ENCODE measurements around the gene TEKT1. TPM values are rescaled to one million over a fixed set of nuclear protein-coding genes. Genes with fewer than 3 reads are reported as not detected.

The TEKT1 gene
- polyA plus RNA-seq, 1 donor = 0.62 TPM

DNA sequence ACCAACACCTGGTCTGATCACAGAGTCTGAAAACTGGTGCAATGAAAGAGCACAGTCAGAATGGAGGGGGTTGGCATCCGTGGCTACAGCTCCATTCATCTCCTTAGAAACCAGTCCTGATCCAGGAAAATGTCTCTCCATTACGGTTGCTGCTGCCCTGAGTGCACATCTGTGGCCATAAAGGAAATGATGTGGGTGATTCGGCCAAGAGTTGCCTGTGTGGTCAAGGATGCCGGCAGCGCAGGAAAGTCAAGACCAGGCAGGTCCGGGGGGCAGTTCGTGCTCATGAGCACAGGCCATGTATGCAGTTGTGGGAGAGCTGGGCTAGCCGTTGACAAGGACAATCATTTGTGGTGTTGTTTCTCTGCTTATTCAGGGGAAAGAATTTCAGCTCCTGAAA lies 69.8 kb downstream of the TEKT1 start:
- no peak for DNase-seq

DNA sequence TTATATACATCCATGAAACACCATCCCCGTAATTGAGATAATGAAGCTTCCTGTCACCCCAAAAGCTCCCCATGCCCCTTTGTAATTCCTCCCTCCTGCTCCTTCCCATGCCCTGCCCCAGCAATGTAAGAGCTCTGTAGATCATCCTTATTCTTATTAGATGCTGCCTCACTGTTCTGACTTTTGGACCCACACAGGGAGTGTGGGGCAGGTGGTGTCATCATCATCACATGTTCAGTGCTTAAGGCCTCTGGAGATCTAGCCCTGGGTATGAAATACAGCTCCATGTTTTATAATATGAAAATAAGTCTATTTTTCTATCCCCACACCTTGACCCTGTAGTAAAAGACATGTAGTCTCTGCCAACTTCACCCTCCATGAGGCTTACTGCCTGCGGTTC lies 73.8 kb downstream of the TEKT1 start:
- DNase-seq = no peak

DNA sequence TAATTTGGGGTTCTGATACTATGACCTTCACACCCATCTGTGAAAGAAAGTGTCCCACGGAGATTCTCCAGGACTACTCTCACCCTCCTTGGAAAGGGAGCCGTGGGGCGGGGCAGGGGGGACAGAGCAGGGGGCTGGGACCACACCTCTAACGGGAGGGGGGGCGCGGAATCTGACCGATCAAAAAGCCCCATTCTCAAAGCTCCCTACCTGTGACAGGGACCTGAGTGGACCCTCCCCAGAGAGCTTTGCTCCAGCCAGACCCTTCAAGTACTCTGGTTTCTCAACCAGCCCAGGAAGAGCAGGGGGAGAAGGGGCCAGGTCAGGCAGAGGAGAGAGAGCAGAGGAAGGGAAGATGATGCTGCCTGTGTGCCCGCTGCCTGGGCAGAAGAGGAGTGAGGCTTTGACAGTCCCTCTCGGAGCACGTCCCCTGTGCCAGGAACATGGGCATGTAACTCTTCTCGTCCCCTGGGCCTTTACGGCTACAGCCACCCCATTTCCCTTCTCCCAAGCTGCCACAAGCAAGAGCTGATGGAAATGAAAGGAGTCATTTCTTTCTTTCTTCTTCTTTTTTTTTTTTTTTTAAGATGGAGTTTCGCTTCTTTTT lies 75.0 kb downstream of the TEKT1 start:
- DNase-seq = no peak

DNA sequence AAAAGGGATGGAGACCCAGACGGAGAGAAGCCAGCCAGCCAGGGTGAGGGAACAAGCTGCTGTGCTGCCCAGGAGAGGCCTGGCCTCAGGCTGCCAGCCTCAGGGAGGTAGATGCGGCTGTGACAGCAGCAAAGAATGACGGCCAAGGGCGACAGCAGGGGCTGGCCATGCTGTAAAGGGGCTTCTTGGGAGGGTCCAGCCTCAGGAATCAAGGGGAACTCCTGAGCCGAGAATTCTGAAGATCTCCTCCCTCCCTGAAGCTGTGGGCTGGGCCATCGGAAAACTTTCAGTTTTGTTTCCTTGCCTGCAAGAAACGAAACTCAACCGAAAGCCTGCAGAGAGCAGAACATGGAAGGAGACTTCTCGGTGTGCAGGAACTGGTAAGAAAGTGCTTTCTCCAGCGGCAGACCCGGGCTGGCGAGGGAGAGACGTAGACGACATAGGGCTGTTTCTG lies 75.8 kb downstream of the TEKT1 start, which contains the start of gene XAF1:
Gene XAF1 (plus strand): TSS at position 316 of the 454 bp plus-strand sequence. CDS start 33 bp downstream, at position 349.
- no peak for DNase-seq

DNA sequence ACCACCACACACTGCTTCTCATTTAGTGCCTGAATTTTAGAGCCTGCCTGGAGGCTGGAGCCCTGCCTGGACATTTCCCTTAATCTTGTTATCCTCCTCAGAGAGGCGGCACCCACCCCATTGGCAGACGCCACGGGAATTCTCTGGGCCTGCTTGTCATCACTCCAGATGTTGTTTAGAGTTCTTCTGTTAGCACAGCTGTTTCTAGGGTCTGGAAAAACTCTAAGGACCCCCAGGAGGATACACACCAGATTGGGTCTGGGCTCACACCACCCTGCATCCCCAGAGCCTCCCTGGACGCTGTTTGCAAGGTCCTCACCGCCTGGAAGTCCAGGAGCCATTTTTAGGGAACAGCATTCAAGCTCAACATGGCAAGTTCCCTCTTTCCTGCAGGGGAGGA lies 76.2 kb downstream of the TEKT1 start:
- DNase-seq = no peak

DNA sequence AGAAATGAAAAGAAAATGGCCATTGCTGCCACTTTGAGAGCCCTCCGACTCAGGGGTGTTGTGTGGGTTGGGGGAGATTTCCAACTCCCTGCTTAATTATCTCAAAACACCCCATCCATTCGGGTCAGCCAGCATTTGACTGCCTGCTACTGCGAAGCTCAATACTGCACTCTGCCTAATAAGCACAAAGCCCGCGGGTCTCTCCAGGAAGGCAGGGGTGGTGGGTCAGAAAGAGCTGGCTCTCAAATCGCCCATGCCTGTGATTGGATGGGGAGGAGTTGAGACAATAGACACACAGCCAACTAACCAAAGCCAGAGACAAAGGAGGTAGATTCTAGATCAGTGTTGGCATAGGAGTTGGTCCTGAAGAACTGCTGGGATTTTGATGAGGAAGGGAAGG lies 78.0 kb downstream of the TEKT1 start:
- no peak for DNase-seq

DNA sequence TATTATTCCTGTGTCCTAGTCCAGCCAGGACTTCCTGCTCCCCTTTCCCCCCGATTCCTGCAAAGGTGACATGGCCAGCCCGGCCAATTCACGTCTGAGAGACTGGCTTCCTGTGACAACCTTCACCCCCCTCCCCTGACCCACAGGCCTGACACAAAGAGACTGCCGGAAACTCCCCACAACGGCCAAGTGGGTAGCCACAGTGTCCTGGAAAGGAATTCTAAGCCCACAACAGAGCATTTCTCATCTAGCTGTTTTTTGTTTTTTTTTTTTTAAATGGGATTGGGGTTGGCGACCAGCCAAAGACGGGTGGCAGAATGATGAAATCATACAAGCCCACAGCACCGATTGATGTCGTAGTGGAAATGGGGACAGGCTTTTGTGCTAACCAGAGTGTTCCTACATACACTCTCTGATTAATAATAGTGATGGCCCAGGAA lies 78.5 kb downstream of the TEKT1 start:
- peak; percentile 30 for DNase-seq

DNA sequence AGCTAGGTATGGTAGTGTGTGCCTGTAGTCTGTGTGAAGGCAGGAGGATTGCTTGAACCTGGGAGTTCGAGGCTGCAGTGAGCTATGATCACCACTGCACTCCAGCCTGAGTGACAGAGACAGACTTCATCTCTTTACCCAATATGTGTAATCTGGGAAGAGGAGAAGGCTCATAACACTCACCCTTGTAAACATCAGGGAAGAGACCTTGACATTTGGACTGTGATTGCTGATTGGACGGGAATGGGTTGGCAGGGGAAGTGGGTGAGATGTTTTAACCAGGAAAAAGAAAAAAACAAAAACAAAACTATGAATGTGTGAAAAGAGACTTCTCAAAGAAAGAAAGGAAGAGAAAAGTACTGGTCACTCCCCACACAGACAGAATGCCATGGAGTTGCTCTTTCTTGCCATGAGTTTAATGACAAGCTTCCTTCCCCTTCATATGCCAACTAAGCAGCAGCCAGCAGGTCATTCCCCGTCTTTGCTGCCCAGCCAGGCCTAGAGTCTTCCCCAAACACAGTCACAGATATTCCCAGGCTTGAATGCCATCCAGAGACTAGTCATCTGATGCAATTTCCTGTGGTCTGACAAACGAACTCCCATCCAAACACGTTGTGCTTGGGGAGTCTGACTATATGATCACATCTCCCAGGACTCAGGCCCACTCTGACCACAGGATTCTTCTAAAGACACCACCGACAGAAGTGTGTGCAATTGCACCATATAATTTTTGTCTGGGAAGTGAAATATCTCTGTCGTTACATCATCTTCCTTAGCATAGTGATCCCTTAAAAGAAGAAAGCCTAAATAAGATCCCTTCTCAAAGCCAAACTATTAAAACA lies 79.2 kb downstream of the TEKT1 start:
- no peak for DNase-seq

DNA sequence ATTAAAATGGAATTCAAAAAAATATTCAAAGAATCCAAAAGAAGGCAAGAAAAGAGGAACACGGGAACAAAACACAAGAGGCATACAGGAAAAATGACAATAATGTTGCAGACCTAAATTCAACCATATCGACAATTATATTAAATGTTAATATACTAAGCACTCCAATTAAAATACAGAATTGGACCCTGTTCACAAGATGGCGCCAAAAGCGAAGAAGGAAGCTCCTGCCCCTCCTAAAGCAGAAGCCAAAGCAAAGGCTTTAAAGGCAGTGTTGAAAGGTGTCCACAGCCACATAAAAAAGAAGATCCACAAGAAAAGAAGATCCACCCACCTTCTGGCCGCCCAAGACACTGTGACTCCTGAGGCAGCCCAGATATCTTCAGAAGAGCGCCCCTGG lies 82.0 kb downstream of the TEKT1 start:
- DNase-seq = no peak

DNA sequence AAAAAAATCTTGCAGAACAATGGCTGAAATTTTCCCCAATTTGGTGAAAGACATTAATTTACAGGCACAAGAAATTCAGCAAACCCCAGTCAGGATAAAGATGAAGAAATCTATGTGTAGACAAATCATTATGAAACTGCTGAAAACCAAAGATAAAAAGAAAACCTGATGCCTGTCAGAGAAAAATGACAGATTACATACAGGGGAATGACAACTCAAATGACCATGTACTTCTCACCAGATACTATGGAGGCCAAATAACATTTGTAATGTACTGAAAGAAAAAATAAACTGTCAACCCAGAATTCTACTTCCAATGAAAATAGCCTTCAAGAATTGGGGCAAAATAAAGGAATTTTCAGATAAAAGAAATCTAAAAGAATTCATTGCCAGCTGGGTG lies 82.9 kb downstream of the TEKT1 start:
- DNase-seq = no peak

Other genes with a start within 250 kb of the TEKT1 start
- gene KIAA0753, start 191.0 kb downstream of the TEKT1 start, polyA plus RNA-seq (ENCODE audit: insufficient read length) = 43.7 TPM
- 78.2 TPM for gene TXNDC17, start 190.7 kb downstream of the TEKT1 start, polyA plus RNA-seq (ENCODE audit: insufficient read length)
- gene MED31, start 180.1 kb downstream of the TEKT1 start, polyA plus RNA-seq (ENCODE audit: insufficient read length) = 24.8 TPM
- 8.7 TPM for gene C17orf100, start 180.0 kb downstream of the TEKT1 start, polyA plus RNA-seq (ENCODE audit: insufficient read length)
- gene SLC13A5, start 118.4 kb downstream of the TEKT1 start, polyA plus RNA-seq (ENCODE audit: insufficient read length) = 3.3 TPM
- 18.8 TPM for gene XAF1, start 75.7 kb downstream of the TEKT1 start, polyA plus RNA-seq (ENCODE audit: insufficient read length)
- 0.17 TPM for gene FBXO39, start 55.5 kb downstream of the TEKT1 start, polyA plus RNA-seq (ENCODE audit: insufficient read length)
- 2.4 TPM for gene ALOX12, start 164.3 kb upstream of the TEKT1 start, polyA plus RNA-seq (ENCODE audit: insufficient read length)
- gene RNASEK, start 180.9 kb upstream of the TEKT1 start, polyA plus RNA-seq (ENCODE audit: insufficient read length) = 144 TPM
- 21.8 TPM for gene BCL6B, start 191.3 kb upstream of the TEKT1 start, polyA plus RNA-seq (ENCODE audit: insufficient read length)
- 4.0 TPM for gene SLC16A13, start 204.3 kb upstream of the TEKT1 start, polyA plus RNA-seq (ENCODE audit: insufficient read length)
- 0.18 TPM for gene SLC16A11, start 212.4 kb upstream of the TEKT1 start, polyA plus RNA-seq (ENCODE audit: insufficient read length)
- 0.47 TPM for gene CLEC10A, start 248.5 kb upstream of the TEKT1 start, polyA plus RNA-seq (ENCODE audit: insufficient read length)